ENCODE data around the gene ITGB2.

The ITGB2 gene

DNA sequence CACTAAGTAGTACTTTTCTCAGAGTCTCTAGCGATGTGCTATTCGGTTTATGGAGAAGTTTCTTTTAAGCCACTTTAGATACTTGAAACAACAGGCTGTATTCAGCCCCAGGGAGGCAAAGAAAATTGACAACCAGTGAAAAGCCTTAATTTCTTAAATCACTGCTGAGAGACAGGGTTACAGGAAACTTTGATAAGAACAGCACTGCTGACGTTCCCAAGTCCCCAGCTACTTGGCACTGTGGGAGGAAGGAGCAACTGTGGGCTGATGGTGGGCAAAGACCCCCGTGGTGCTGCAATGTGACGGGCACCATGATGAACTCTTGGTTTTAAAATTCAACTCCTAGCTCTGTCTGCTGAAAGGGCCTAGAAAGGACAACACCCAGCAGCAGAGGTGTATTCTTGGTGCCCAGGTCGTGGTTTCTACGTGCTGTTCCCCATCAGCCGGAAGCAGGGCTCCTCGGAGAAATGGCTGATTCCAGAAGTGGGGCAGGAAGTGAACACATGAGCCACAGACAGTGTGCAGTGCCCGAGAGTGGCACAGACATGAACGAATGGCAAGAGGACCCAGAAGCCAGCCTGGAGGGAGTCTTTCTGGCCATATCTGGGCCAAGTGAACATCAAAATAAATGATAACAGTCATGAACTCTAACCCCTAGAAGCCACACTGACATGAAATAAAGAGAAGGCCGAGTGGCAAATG lies 52.5 kb downstream of the ITGB2 start:
- peak in 3 of 4 experiments; percentile 47 to 57 (median 55) for DNase-seq

DNA sequence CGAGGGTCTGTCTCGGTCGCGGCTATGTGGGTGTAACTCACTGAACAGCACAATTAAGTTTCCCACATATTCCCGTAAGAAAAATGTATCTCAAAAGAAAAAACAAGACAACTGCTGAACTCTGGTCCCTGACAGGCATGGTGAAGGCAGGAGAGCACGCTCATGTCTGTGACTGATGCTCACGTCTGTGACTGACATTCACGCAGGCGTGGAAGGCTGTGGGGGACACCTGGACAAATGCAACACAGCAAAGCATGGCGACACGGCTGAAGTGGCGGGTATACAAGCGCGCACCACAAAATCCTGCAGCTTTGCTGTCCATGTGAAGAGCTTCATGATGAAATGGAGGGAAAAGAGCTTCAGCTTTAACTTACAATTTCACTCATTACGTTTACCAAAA lies 53.2 kb downstream of the ITGB2 start:
- DNase-seq: no peak

DNA sequence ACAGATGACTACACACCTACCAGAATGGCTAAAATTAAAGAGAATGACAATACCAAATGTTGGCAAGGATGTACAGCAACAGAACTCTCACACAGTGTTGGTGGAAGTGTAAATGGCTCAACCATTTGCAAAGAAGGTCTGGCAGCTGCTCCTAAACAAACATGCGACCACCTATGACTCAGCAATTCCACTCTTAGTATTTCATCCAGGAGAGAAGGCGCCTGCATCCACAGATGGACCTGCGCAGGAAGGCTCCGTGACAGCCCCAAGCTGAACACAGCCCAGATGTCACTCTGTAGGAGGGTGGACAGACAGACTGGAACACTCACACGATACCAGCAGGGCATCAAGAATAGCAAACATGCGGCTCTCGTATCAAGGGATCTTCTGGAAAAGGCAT lies 53.9 kb downstream of the ITGB2 start:
- no peak for DNase-seq

DNA sequence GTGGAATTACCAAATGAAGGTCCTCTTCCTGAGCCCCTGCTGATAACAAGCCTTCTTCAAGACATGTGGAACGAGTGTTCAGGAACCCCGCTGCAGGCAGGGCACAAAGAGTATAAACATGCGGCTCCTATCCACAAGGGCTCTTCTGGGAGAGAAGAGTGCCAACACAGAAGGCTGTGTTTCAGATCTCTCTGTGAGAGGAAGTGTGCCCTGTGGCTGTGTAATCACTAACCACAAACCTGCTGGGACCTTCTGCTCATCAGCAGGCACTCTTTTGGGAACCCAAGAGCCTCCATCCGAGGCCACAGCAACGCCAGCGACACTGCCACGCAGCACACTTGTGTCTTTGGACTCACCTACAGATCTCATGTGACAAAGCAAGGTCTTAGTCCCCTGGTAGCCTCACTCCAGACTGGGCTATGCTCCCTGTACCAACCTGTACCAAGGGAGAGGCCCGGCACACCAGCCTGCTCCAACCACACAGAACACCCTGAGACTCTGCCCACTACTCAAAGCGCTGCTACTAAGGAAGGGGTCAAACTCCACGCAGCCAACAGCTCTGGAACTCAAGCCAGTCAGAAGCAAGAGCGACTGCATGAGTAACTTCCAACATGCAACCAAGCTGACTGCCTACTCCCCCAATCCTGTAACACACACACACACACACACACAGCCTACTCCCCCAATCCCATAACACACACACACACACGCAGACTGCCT lies 55.0 kb downstream of the ITGB2 start:
- peak; percentile 61 to 74 (median 71) for DNase-seq

DNA sequence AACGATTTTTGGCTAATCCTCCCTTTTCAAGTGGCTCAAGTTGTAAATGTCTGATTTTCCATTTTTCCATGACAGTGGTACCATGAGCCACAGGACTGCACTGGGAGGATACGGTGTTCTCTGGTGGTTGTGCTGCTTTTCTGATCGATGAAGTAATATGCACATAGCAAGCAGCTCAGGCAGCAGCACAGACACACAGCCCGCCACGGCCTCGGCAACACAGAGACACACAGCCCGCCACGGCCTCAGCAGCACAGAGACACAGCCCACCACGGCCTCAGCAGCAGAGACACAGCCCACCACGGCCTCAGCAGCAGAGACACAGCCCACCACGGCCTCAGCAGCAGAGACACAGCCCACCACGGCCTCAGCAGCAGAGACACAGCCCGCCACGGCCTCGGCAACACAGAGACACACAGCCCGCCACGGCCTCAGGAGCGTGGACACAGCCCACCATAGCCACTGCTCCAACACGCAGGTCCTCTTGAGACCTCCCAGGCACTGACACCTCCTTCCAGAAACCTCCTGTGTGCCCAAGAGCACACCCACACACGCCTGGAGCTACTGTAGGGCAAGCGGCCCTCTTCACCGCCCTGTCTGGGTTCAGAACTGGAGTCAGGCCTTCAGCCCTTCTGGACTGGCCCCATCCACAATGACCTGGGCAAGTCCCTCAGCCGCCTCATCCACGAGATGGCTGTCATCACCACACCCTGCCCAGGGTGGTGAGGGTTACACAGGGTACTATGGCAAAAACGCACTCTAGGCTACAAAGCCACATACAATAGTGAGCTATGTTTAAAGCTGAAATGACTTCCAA lies 57.6 kb downstream of the ITGB2 start:
- DNase-seq: no peak

DNA sequence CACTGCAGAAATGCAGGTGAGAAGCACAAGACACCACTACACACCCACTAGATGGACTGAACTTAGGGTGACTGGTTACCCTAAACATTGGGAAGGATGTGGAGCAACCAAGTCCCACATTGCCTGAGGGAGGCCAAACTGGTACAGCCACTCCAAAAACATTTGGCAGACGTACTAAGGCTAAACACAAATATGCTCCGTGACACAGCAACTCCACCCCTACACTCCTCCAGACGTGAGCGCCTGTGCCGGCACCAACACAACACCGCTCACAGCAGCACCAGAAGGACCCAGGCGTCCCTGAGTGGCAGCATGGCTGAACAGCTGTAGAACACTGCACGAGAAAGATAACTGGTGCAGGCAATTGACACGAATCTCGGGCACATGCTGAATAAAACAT lies 61.9 kb downstream of the ITGB2 start:
- no peak for DNase-seq

DNA sequence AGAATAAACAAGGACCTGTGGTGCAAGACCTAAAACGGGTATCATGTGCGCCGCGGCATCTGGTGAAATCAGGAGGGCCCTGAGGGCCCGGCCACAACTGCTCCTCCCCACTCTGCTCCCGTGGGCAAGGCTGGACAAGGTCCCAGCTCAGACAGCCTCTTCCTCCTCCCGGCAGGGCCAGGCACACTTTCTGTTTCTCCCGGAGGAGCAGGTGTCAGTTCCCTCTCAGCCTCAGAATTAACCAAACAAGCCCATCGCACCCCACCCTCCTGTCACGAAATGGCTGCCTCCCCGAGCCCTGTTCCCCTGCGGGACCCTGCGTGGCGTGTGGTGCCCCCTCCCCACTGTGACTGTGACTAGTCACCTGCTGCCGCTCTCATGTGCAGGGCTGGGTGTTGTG lies 62.4 kb downstream of the ITGB2 start:
- DNase-seq: no peak

DNA sequence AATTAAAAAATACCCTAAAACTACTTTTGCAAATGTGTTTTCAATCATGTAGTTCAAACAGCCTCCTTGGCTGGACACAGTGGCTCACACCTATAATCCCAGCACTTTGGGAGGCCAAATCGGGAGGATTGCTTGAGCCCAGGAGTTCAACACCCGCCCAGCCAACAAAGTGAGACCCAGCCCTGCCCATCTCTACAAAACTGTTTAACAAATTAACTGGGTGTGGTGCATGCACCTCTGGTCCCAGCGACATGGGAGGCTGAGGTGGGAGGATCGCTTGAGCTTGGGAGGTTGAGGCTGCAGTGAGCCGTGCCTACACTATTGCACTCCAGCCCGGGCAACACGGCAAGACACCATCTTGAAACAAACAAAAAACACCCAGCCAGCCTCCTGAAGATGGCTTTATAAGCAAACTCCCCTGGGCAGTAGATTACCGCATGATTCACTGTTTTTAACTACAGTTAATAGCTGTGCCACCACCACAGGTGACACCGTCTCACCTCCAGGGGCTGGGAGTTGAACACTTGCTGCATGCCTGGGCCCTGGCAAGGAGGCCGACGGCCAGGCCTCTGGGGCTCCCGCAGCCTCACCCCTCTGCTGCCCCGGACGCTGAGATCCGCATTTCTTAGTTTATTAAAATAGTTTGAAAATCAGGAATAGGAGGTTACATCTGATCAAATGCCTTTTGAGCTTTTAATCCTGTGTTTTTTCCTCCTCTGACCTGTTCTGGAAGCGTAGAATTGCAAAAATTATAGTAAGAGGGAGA lies 63.4 kb downstream of the ITGB2 start:
- DNase-seq: no peak

DNA sequence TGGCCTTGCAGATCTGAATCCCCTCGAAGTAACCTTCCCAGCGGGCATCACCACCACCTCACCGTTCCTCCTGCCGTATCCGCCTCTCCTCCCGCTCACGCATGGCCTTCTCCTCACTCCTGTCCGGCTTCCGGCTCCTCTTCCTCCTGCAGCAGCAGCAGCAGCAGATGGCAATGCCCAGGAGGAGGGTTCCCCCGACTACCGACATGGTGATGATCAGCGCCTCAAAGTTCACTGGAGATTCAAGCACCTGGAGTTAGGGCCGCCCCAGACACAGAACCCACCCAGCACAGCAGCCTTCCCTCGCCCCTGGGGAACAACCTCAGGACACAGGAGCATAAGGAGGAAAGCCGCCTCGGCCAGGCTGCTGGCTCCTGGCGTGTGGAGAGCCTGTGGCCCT lies 64.6 kb downstream of the ITGB2 start:
- no peak for DNase-seq

DNA sequence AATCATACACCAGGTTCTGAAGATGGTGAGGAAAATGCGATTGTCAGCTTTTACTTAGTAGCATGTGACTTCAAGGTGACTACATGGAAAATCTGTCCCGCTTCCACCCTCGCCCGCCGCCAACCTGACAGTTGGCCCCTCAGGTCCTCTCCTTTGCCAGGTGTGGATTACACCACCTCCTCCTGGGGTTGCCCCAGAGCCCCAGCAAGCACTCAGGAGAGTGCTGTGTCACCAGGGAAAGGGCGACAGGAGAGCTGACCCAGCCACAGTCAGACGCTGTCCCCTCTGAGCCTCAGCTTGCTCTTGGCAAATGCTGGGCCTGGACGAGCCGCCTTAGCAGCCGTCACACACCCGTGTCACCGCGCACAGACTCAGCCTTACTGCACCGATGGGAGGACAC lies 65.1 kb downstream of the ITGB2 start:
- no peak for DNase-seq

DNA sequence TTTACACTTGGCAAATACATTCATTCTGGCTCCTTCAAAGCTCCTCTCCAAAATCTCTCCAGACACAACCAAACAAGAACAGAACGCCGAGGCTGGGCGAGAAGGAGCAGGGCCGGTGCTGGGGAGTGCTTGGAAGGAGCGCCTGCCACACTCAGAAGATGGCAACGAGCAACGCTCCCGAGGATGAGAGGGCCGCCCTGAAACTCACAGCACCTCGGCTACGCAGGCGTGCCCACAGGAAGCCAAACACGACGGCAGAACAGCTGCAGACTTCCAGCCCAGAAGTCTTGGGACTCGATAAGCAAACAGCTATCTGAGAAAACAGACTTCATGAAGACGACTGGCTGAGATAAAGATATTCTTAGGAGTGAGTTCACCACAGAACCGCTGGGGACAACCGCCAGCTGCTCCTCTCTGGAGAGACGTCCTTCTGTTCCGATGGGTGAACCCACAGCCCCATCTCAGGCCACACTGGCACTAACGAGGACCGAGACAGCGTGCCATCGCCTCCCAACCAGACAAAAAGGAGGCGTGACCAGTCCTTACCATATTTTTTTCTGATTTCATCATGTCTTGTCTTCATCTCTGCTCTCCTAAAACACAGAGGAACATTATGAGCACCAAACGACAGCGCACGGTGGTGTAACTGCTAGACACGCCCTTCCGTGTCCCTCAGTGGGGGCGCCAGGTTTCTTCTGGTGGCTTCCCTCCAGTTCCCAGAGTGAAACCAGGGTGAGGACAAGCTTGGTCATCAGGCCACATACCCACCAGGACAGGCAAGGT lies 65.8 kb downstream of the ITGB2 start:
- no peak for DNase-seq

DNA sequence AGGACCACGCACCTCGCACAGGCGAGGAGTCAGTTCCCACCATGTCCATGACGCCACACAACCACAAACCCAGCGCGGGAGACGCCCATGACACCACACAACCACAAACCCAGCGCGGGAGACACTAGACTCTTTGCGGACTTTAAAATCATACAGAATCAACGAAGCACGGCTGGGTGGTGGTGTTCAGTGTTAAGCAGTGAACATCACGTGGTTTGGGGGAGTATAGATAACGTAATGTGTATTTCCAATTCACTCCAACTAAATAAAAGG lies 66.4 kb downstream of the ITGB2 start:
- DNase-seq: peak in 1 of 4 experiments; percentile 19

DNA sequence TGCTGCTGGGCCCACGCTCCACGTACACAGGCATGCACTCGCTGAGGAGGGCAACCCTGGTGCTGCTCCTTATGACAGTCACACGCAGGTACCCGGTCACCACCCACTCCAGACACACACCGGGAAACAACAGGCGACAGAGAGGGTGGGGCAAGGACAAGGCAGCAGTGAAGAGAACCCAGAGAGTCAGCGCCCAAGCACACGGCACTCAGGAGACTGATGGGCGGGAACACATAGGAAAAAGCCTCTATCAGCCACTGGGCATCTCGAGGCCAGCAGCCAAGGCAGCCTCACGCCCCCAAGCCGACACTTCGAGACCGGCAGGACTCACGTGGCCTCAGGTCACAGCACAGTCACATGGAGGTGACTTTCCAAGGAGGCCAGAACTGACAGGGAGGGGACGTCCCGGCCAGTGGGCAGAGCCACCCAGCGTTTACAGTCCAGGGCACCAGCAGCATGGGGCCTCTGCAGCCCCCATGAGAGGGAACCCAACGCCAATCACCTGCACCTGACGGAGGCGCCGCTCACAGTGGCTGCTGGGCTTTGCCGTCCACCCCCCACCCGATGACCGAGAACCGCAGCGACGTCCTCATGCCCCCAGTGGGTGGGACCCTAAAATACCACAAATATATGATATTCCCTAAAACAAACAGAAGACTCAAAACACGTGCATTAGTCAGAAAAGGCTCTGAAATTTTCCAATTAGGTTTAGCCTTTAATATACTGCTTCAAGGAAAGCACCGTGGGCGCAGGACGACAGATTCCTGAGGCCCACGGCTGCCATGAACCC lies 66.9 kb downstream of the ITGB2 start:
- peak in 1 of 4 experiments; percentile 21 for DNase-seq

DNA sequence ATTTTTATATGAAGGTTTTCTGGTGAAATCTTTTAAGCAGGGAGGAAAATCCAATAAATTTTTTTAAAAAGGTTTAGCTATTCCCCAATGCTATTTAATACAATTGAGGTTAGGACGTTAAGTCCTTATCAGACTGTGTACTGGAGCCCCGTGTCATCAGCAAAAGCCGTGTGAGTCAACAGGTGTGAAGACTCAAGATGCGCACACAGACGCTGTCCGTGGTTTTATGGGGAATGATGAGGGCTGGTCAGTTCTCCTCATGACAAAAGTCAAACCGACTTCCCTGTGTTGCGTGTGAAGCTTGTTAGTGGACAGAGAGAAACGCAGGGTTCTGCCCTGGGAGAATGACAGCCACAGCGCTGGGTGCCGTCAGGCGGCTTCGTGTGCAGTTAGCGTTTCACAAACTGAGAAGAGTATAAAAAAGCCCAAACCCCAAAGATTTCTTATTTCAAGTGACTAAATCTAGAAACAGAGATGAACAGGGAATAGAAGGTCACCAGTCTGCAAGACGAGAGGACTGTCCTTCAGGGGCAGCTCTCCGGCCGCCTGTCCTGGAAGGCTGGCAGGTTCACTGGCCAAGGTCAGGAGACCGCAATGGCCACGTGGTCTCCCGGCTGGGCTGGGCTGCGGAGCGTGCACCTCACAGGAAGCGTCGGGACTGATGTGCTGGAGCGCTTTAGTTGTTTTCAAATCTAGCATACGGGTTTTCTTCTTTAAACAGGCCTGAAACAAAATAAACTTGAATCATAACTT lies 69.6 kb downstream of the ITGB2 start:
- no peak for DNase-seq

DNA sequence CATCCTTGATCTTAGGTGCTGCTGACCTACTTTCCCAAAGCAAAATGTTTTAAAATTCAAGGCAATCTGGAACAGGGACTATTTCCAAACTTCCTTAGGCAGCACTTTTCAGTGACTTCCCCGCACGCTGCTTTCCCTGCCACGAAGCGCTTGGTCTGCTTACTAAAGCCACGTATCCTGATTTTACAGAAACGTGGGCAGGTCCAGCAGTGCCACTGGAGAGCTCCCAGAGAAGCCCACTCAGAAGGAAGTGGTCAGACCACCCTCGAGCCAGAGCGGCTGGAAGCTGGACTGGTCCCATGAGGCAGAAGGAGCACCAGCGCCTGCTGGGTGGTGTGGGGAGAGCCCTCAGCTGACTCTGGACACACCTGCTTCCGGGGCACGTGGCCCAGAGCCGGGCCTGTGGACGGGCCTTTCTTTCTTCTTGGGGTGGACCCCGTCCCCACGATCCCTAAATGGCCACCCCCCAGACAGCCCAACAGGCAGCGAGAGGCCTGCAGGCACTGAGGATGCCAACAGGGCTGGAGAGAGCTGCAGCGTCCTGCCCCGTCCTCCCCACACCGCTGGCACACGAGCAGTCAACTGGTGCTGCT lies 70.4 kb downstream of the ITGB2 start:
- DNase-seq: peak in 2 of 4 experiments; percentile 47 to 50

DNA sequence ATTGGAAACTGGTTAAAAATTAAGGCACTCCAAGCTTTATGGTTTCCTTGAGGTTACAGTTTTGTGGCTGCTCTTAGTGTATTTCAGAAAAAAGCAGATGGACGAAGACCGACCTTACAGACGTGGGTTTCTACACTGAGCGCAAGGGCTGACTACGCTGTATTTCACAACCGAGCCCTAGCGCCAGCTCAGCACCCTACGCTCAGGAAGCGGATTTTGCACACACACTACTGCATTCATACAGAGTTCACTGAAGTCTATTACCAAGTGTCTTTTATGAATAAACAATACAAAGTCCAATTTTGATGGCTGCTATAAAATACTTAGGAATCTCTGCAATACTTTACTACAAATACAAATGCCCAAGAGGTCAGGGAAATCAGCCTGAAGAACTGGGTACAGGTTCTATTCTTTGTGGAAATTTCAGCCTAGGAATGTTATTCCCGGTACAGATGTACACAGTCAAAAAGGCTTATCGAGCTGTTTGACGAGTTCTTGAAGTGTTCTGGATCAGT lies 71.0 kb downstream of the ITGB2 start:
- peak; percentile 85 to 95 (median 90) for DNase-seq

DNA sequence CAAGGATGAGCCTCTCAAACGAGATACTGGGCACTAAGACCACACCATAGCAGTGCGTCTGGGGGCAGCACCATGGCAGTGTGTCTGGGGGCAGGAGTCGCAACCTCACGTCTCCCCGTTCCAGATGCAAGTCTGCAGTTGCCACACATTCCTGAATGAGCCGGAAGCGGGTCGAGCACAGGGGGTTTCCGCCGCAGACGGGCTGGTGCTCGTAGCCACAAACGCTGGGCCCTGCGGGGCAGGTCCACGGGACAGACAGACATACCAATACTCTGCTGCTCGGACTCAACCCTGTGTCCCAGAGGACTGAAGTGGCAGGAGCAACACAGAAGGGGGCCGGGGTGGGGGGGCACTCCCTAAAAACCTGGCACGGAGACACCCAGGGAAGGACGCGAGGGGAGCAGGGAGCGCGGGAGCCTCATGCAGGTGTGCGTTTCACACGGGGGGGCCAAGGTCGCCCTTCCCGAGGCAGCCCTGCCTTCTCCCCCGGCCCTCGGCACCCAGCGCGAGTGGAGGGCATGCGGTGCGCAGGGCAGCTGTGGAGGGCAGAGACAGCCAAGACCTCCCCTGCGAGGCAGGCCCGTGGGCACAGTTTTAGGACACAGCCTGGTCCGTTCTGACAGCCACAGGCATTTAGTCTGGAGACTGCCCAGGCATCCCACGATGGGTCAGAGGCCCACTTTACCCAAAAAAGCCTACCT lies 71.7 kb downstream of the ITGB2 start:
- DNase-seq: no peak

DNA sequence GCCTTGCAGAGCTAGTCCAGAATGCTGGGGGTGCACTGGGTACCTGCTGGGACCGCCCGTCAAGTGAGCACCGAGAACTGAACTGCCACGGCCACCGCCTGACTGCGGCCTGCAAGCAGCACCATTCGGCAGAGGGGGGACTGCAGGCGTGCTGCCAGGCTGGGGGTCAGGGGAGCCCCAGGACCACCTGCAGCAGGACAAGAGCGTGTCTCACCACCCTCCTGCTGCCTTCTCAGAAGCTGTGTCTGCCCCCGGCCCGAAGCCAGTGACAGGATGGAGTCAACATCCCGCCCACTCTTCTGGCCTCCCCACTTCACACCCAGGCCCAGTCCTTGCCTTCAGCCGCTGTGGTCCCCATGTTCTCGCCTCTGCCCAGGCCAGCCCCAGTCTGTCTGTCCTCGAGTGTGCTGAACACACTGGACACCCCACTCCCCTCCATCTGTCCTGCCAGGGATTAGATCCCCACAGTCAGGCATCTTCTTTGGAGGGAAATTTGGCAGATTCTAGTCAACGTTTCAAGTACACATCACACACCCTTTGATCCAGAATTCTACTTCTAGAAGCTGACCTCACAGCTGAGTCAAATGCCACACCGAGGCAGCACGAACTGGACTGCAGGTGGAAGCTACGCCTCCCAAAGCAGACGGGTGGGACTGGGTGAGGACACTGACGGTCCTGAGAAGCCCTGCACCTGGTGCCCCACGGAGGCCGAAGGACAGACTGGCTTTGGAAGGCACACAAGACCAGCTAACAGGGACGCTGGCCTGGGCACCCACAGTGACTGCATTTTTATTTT lies 73.2 kb downstream of the ITGB2 start:
- no peak for DNase-seq

Data from suppressor macrophage (primary cell).